Suprapubic skin (tissue), 4 donors: ENCODE results near the gene AAK1. TPM values are rescaled to one million over a fixed set of nuclear protein-coding genes. Genes with fewer than 3 reads are reported as not detected.

Experiments
- DNase-seq, 2 donors: peaks; one replicate each; pipeline ENCODE4 v3.0.0-alpha.2; 2019; ENCODE audit warnings: low spot score in 2 of 2
- H3K27ac ChIP-seq: fragments of 200-600 bp; sonication (generic); one replicate; pipeline ENCODE4 v1.5.1; 2019
- H3K27me3 ChIP-seq: fragments of 200-600 bp; sonication (generic); one replicate; pipeline ENCODE4 v1.5.1; 2019
- H3K36me3 ChIP-seq: fragments of 200-600 bp; sonication (generic); one replicate; pipeline ENCODE4 v1.5.1; 2019
- H3K4me1 ChIP-seq: fragments of 200-600 bp; sonication (generic); one replicate; pipeline ENCODE4 v1.5.1; 2019
- H3K4me3 ChIP-seq: fragments of 200-600 bp; sonication (generic); one replicate; pipeline ENCODE4 v1.5.1; 2019; ENCODE audit warnings: mild to moderate bottlenecking
- H3K9me3 ChIP-seq: fragments of 200-600 bp; sonication (generic); one replicate; pipeline ENCODE4 v1.5.1; 2019
- CTCF ChIP-seq, 2 donors: fragments of 200-600 bp in 1 of 2; fragments of 450-650 bp in 1 of 2; sonication (generic) in 1 of 2; IDR thresholded peaks; one replicate each; pipeline ENCODE4 v1.5.1; 2016 to 2019; ENCODE audit warnings: antibody characterized with exemption in 2 of 2, mild to moderate bottlenecking in 1 of 2, moderate library complexity in 1 of 2
- EP300 ChIP-seq: sonication (generic); formaldehyde crosslinking; IDR thresholded peaks from one replicate; pipeline ENCODE4 v1.6.1; 2017; ENCODE audit warnings: antibody characterized with exemption
- POLR2A ChIP-seq, 2 donors: fragments of 450-650 bp; IDR thresholded peaks; one replicate each; pipeline ENCODE4 v1.6.1; 2017; ENCODE audit warnings: antibody characterized with exemption in 2 of 2, mild to moderate bottlenecking in 2 of 2, moderate library complexity in 2 of 2
- POLR2AphosphoS5 ChIP-seq, 3 donors: sonication (generic); formaldehyde crosslinking; IDR thresholded peaks; one replicate each; pipeline ENCODE4 v1.6.1; 2017; ENCODE audit warnings: antibody characterized with exemption in 3 of 3
- WGBS: methylation state at CpG from one replicate; pipeline ENCODE4 v1.1.5; 2018; 5-methylcytosine and 5-hydroxymethylcytosine counted together
- total RNA-seq, 4 donors: library from RNA; depleted of rRNA; stranded (reverse); fragments of >200 nt; gene quantifications; one replicate each; pipeline ENCODE4 v1.1.0, GENCODE V29; 2016

The AAK1 gene
- total RNA-seq, 4 donors from 2014 or later, result 26.4 to 48.4 (median 32.7) TPM

- H3K9me3 ChIP-seq, result no peaks in the 10 kb centered on the region
- H3K27ac ChIP-seq, result no peak overlapping the region
- H3K4me1 ChIP-seq, result peaks cover 56% of the 10 kb centered on the region
- H3K4me3 ChIP-seq, result peak overlapping the region; percentile 72
- no peaks in the 10 kb centered on the region for H3K36me3 ChIP-seq
- no peak for TF ChIP-seq POLR2AphosphoS5 (IDR thresholded peaks at IDR 0.05)
- TF ChIP-seq POLR2A (IDR thresholded peaks at IDR 0.05), result no peak
- no peak for TF ChIP-seq EP300
- no peak for TF ChIP-seq CTCF (IDR thresholded peaks at IDR 0.05)
- no peaks in the 10 kb centered on the region for H3K27me3 ChIP-seq
- 47% methylated on average over 3 of the region's 3 CpGs for WGBS
- DNase-seq, result no peak
These were observed 2.1 kb downstream of the AAK1 start for GRCh38 chr2:69641471-69641870.

- Histone ChIP-seq H3K27me3 (no peaks in the 10 kb centered on the region), H3K9me3 (no peaks in the 10 kb centered on the region), H3K4me1 (peaks cover 40% of the 10 kb centered on the region), H3K27ac (no peak overlapping the region), H3K36me3 (no peaks in the 10 kb centered on the region), H3K4me3 (no peak overlapping the region)
- no peak for DNase-seq
- 77% methylated on average over 2 of the region's 2 CpGs for WGBS
- TF ChIP-seq POLR2AphosphoS5 (IDR thresholded peaks at IDR 0.05), result no peak
- TF ChIP-seq POLR2A (IDR thresholded peaks at IDR 0.05), result no peak
- no peak for TF ChIP-seq EP300
These were observed 4.3 kb downstream of the AAK1 start for GRCh38 chr2:69639266-69639665.

- H3K9me3 ChIP-seq, result no peaks in the 10 kb centered on the region
- no peak for DNase-seq
- H3K27ac ChIP-seq, result no peak overlapping the region
- H3K4me3 ChIP-seq, result no peak overlapping the region
- H3K27me3 ChIP-seq, result no peaks in the 10 kb centered on the region
- H3K4me1 ChIP-seq, result peaks cover 40% of the 10 kb centered on the region
- WGBS, result 93% methylated on average over 3 of the region's 3 CpGs
- no peaks in the 10 kb centered on the region for H3K36me3 ChIP-seq
- TF ChIP-seq POLR2AphosphoS5 (IDR thresholded peaks at IDR 0.05), result no peak
- no peak for TF ChIP-seq CTCF (IDR thresholded peaks at IDR 0.05)
- no peak for TF ChIP-seq EP300
- no peak for TF ChIP-seq POLR2A (IDR thresholded peaks at IDR 0.05)
These were observed 4.9 kb downstream of the AAK1 start for GRCh38 chr2:69638630-69639029.

GRCh38 chr2:69637923-69638322 lies 5.6 kb downstream of the AAK1 start:
- 89% methylated on average over 3 of the region's 3 CpGs for WGBS
- no peak for DNase-seq
- Histone ChIP-seq H3K9me3 (no peaks in the 10 kb centered on the region), H3K4me1 (peaks cover 40% of the 10 kb centered on the region), H3K27me3 (no peaks in the 10 kb centered on the region), H3K27ac (no peak overlapping the region), H3K36me3 (no peaks in the 10 kb centered on the region), H3K4me3 (no peak overlapping the region)
- TF ChIP-seq POLR2A (IDR thresholded peaks at IDR 0.05) (no peak), EP300 (no peak), POLR2AphosphoS5 (IDR thresholded peaks at IDR 0.05) (no peak), CTCF (IDR thresholded peaks at IDR 0.05) (no peak)

GRCh38 chr2:69636395-69636794 lies 7.1 kb downstream of the AAK1 start:
- DNase-seq, result no peak
- Histone ChIP-seq H3K9me3 (no peaks in the 10 kb centered on the region), H3K27me3 (no peaks in the 10 kb centered on the region), H3K27ac (no peak overlapping the region), H3K4me1 (peaks cover 26% of the 10 kb centered on the region), H3K36me3 (no peaks in the 10 kb centered on the region), H3K4me3 (no peak overlapping the region)
- 91% methylated on average over 2 of the region's 2 CpGs for WGBS
- TF ChIP-seq POLR2A (IDR thresholded peaks at IDR 0.05) (no peak), CTCF (IDR thresholded peaks at IDR 0.05) (no peak), EP300 (no peak), POLR2AphosphoS5 (IDR thresholded peaks at IDR 0.05) (no peak)

GRCh38 chr2:69635432-69635831 lies 8.1 kb downstream of the AAK1 start:
- Histone ChIP-seq H3K27me3 (no peaks in the 10 kb centered on the region), H3K27ac (no peak overlapping the region), H3K9me3 (no peaks in the 10 kb centered on the region), H3K4me1 (peaks cover 17% of the 10 kb centered on the region), H3K36me3 (no peaks in the 10 kb centered on the region), H3K4me3 (no peak overlapping the region)
- WGBS, result 82% methylated on average over 3 of the region's 3 CpGs
- DNase-seq, result no peak
- TF ChIP-seq POLR2AphosphoS5 (IDR thresholded peaks at IDR 0.05) (no peak), CTCF (IDR thresholded peaks at IDR 0.05) (no peak), POLR2A (IDR thresholded peaks at IDR 0.05) (no peak), EP300 (no peak)
